Upper lobe of right lung (tissue), 1 donor: ENCODE measurements around the gene GALNTL6. TPM values are rescaled to one million over a fixed set of nuclear protein-coding genes. Genes with fewer than 3 reads are reported as not detected.

Source experiments
- ATAC-seq: fragments of 200-7000 bp; cut with Tn5 transposase; one replicate; pipeline ENCODE4 v1.9.1; 2020; ENCODE audit warnings: mild to moderate bottlenecking, moderate library complexity
- DNase-seq: peaks from one replicate; pipeline ENCODE4 v3.0.0-alpha.2; 2020
- H3K27ac ChIP-seq: fragments of 200-600 bp; one replicate; pipeline ENCODE4 v1.8.0; 2022
- H3K27me3 ChIP-seq: fragments of 200-600 bp; one replicate; pipeline ENCODE4 v1.8.0; 2022; ENCODE audit warnings: mild to moderate bottlenecking
- H3K36me3 ChIP-seq: fragments of 200-600 bp; one replicate; pipeline ENCODE4 v1.8.0; 2022
- H3K4me1 ChIP-seq: fragments of 200-600 bp; one replicate; pipeline ENCODE4 v1.8.0; 2022
- H3K4me3 ChIP-seq: fragments of 200-600 bp; one replicate; pipeline ENCODE4 v1.8.0; 2022; ENCODE audit warnings: mild to moderate bottlenecking
- H3K9me3 ChIP-seq: fragments of 200-600 bp; one replicate; pipeline ENCODE4 v1.8.0; 2022
- intact Hi-C: fragments of 100-400 bp; cut with DNase I; formaldehyde crosslinking; loops from one replicate; pipeline ENCODE4 v1.11.0; 2022
- total RNA-seq: library from RNA; stranded (reverse); fragmentation: NEBNext Ultra II Directional; extraction: Animal tissue kit (Norgen Biotek cat#: 25700); gene quantifications from one replicate; pipeline ENCODE4 v1.2.1, GENCODE V29; 2021
- TF ChIP-seq, protein P1 (sequence below): fragments of 200-600 bp; IDR thresholded peaks from one replicate; pipeline ENCODE4 v1.8.0; 2022; ENCODE audit warnings: antibody characterized with exemption
- donor health status: DM: no; HTN: yes; CAD: no; lungs with severe emphysema.

Gene GALNTL6
- total RNA-seq, 1 donor from 2014 or later = 0.20 TPM

DNA sequence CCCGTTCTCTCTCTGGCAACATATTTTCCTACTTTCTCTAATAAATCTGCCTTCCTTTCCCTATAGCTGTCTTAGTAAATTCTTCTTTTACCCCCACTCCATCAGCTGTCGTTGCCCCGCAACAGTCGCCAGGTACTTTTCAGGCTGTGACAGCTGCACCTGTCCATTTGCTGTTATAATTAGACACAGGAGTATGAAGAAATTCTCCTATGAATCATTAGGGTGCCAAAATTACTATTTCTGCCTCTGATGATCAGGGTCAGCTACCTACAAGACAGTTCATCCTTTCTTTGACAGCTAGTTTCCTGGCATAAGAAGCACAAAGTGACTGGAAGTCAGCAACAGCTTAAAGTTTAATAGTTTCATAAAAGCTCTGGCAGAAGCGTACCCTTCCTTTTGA, 19.5 kb upstream of the GALNTL6 start:
- H3K27me3 ChIP-seq = no peaks in the 10 kb centered on the region
- H3K27ac ChIP-seq = no peak overlapping the region
- H3K4me3 ChIP-seq = no peak overlapping the region
- TF ChIP-seq, protein P1, sequence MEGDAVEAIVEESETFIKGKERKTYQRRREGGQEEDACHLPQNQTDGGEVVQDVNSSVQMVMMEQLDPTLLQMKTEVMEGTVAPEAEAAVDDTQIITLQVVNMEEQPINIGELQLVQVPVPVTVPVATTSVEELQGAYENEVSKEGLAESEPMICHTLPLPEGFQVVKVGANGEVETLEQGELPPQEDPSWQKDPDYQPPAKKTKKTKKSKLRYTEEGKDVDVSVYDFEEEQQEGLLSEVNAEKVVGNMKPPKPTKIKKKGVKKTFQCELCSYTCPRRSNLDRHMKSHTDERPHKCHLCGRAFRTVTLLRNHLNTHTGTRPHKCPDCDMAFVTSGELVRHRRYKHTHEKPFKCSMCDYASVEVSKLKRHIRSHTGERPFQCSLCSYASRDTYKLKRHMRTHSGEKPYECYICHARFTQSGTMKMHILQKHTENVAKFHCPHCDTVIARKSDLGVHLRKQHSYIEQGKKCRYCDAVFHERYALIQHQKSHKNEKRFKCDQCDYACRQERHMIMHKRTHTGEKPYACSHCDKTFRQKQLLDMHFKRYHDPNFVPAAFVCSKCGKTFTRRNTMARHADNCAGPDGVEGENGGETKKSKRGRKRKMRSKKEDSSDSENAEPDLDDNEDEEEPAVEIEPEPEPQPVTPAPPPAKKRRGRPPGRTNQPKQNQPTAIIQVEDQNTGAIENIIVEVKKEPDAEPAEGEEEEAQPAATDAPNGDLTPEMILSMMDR = no peak
- no peaks in the 10 kb centered on the region for H3K4me1 ChIP-seq
- H3K9me3 ChIP-seq = no peaks in the 10 kb centered on the region
- no peaks in the 10 kb centered on the region for H3K36me3 ChIP-seq
- intact Hi-C loops = no loop called here
- ATAC-seq (no peak), DNase-seq (no peak)

DNA sequence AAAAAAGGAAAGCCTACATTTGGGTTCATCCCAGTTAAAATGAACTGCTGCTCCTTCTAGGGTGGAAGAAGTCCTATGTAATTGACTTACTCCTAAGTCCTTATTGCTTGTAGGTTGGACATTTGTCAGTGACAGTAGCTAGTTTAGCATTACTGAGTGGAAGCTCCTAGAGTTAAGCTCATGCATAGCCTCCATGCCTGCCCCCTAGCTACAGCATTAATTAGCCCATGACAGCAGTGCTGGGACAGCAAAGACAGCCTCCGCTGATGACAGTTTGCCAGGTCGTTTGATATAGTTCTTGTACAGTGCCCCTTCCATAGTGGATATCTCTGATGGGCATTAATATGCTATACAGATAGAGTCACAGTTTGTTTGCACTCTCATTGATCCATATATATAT, 18.7 kb upstream of the GALNTL6 start:
- TF ChIP-seq, protein P1 = no peak
- H3K27me3 ChIP-seq = no peaks in the 10 kb centered on the region
- intact Hi-C loops = no loop called here

DNA sequence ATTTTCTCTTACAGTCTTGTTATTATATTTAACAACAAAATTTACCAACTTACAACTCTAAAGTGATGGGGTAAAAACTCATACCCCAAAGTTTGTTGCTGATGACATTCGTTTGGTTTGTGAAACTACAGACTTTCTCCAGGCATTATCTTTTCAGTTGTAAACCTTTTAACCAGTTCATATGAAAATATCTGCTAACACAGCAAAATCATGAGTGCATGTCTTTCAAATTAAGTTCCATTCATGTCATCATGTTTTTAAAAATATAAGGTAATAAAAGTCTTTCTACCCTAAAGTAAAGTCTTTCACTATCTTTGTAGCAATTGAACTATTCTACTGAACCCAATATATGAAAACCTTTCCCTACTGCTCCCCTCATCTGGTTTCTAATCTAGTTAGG, 3.4 kb upstream of the GALNTL6 start:
- TF ChIP-seq, protein P1 = no peak
- Histone ChIP-seq H3K27me3 (peaks cover 26% of the 10 kb centered on the region), H3K9me3 (no peaks in the 10 kb centered on the region), H3K36me3 (no peaks in the 10 kb centered on the region), H3K4me3 (no peak overlapping the region), H3K27ac (no peak overlapping the region), H3K4me1 (peaks cover 2% of the 10 kb centered on the region)
- intact Hi-C loops = no loop called here
- DNase-seq (no peak), ATAC-seq (no peak)

More for the DNA sequence above, 18.7 kb upstream of the GALNTL6 start:
- Histone ChIP-seq H3K4me1 (no peaks in the 10 kb centered on the region), H3K27ac (no peak overlapping the region), H3K4me3 (no peak overlapping the region), H3K9me3 (no peaks in the 10 kb centered on the region), H3K36me3 (no peaks in the 10 kb centered on the region)
- no peak for ATAC-seq
- DNase-seq = no peak

DNA sequence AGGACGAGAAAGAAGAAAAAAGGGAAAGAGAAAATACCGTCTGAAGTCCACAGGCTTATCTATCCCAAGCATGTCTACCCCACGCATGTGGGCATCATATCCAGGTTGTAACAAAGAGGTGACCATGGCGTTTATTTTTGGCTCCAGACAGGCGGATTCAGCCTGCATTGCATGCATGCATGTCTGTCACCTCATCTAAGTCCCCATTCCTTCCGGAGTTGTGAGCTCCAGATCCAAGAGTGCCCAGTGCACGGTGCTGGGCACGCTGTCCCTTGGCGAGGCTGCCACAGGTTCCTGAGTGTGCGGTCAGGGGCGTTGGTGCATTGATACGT, 905 bp upstream of the GALNTL6 start:
- no peak for ATAC-seq
- DNase-seq = no peak

DNA sequence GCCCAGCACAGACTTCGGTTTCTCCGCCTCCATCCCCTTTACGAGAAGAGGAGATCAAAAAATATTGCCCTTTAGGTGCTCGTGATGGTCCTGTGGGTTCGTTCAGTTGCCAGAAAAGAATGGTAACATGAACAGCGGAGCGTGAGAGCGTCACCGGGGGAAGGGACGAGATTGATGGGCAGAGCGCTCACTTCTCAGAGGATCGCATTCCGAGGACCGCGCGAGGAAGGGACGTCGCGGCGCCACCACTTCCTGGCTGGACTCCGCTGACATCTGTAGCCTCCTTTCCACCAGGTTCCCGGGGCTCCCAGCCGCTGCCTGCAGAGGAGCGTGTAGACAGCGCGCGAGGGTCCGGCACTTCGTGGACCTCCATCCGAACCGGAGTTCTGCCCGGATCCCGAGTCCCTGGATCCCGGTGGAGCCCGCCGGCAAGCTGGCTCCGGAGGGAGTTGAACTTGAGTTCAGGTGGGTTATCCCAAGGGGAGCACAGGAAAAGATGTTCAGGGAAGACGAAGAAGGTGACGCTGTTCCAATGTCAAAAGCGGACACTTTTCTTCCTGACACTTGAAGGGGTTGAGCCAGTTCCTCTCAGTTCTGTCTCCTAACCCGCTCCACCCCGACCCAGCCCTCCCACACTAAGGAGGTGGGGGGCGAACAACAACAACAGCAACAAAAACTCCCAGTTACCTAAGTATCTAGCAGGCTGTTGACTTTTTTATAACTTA, 484 bp downstream of the GALNTL6 start:
- TF ChIP-seq, protein P1 = no peak
- no peak overlapping the region for H3K27ac ChIP-seq
- peaks cover 30% of the 10 kb centered on the region for H3K27me3 ChIP-seq
- ATAC-seq (peak; percentile 13), DNase-seq (no peak)
- peak overlapping the region; percentile 32 for H3K4me3 ChIP-seq
- peaks cover 2% of the 10 kb centered on the region for H3K4me1 ChIP-seq
- H3K36me3 ChIP-seq = no peaks in the 10 kb centered on the region
- intact Hi-C loops = no loop called here
- H3K9me3 ChIP-seq = no peaks in the 10 kb centered on the region

More for the DNA sequence above, 905 bp upstream of the GALNTL6 start:
- Histone ChIP-seq H3K4me3 (no peak overlapping the region), H3K27me3 (peaks cover 30% of the 10 kb centered on the region), H3K4me1 (peaks cover 2% of the 10 kb centered on the region), H3K36me3 (no peaks in the 10 kb centered on the region), H3K27ac (no peak overlapping the region), H3K9me3 (no peaks in the 10 kb centered on the region)
- intact Hi-C loops = no loop called here
- TF ChIP-seq, protein P1 = no peak

DNA sequence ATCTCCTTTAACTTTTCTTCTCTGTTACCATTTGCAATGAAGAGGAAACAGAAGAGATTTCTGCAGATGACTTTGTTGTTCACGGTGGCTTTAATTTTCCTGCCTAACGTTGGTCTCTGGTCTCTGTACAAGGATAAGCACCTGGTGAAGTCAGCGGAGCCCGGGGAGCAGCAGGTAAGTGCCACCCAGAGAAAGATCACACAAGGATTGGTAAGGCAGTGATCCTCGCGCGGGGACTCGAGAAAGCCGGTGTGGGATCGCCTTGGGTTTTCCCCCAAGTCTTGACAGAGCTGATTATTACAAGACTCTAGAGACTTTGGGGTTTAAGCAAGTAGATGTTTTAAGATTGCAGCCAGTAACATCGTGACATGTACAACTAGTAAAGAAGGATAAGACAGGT, 1.3 kb downstream of the GALNTL6 start:
- Histone ChIP-seq H3K27ac (no peak overlapping the region), H3K9me3 (no peaks in the 10 kb centered on the region), H3K4me1 (peaks cover 2% of the 10 kb centered on the region), H3K4me3 (no peak overlapping the region), H3K36me3 (no peaks in the 10 kb centered on the region), H3K27me3 (peaks cover 30% of the 10 kb centered on the region)
- ATAC-seq (no peak), DNase-seq (no peak)
- intact Hi-C loops = no loop called here
- TF ChIP-seq, protein P1 = no peak
